Neural progenitor cell (in vitro differentiated cells): ENCODE data around the gene KLHL29. TPM values are rescaled to one million over a fixed set of nuclear protein-coding genes. Genes with fewer than 3 reads are reported as not detected.

Source experiments
- DNase-seq: peaks from one replicate; pipeline ENCODE4 v3.0.0-alpha.2; 2016; ENCODE audit warnings: low spot score
- H2AFZ ChIP-seq: fragments of 200-600 bp; sonication (generic); replicated peaks from 2 replicates; pipeline ENCODE4 v1.6.1; 2016; ENCODE audit warnings: antibody characterized with exemption
- H3F3A ChIP-seq: fragments of 200-600 bp; sonication (generic); 2 replicates; pipeline ENCODE4 v1.6.1; 2016; ENCODE audit warnings: antibody characterized with exemption, low read depth
- H3K27ac ChIP-seq: fragments of 200-600 bp; sonication (generic); 2 replicates; pipeline ENCODE4 v1.5.1; 2016; ENCODE audit warnings: mild to moderate bottlenecking
- H3K27me3 ChIP-seq: fragments of 200-600 bp; sonication (generic); 2 replicates; pipeline ENCODE4 v1.6.1; 2016; ENCODE audit warnings: mild to moderate bottlenecking, moderate library complexity
- H3K36me3 ChIP-seq: fragments of 200-600 bp; sonication (generic); 2 replicates; pipeline ENCODE4 v1.5.1; 2016
- H3K4me1 ChIP-seq: fragments of 200-600 bp; sonication (generic); 2 replicates; pipeline ENCODE4 v1.6.1; 2016; ENCODE audit warnings: mixed run types
- H3K4me2 ChIP-seq: fragments of 200-600 bp; sonication (generic); 2 replicates; pipeline ENCODE4 v1.6.1; 2016
- H3K4me3 ChIP-seq: fragments of 200-600 bp; sonication (generic); 2 replicates; pipeline ENCODE4 v1.5.1; 2016
- H3K79me2 ChIP-seq: fragments of 200-600 bp; sonication (generic); 2 replicates; pipeline ENCODE4 v1.6.1; 2016; ENCODE audit warnings: low read depth
- H3K9ac ChIP-seq: fragments of 200-600 bp; sonication (generic); 2 replicates; pipeline ENCODE4 v1.6.1; 2016
- H3K9me3 ChIP-seq: fragments of 200-600 bp; sonication (generic); 2 replicates; pipeline ENCODE4 v1.5.1; 2016; ENCODE audit warnings: low read depth
- H4K20me1 ChIP-seq: fragments of 200-600 bp; sonication (generic); 2 replicates; pipeline ENCODE4 v1.6.1; 2016; ENCODE audit warnings: low read depth
- H3K27ac Mint-ChIP-seq: 3 replicates; pipeline ENCODE4 v1.8.0; 2021; ENCODE audit warnings: mixed read lengths
- H3K27me3 Mint-ChIP-seq: 2 replicates; pipeline ENCODE4 v1.8.0; 2022; ENCODE audit warnings: low read depth, mild to moderate bottlenecking, inconsistent platforms, moderate library complexity, mixed read lengths; ENCODE audit not compliant: insufficient read depth
- H3K36me3 Mint-ChIP-seq: 3 replicates; pipeline ENCODE4 v1.8.0; 2021; ENCODE audit warnings: mixed read lengths
- H3K4me1 Mint-ChIP-seq: 3 replicates; pipeline ENCODE4 v1.8.0; 2021; ENCODE audit warnings: mixed read lengths
- H3K4me3 Mint-ChIP-seq: 3 replicates; pipeline ENCODE4 v1.8.0; 2021; ENCODE audit warnings: mild to moderate bottlenecking, moderate library complexity, mixed read lengths
- H3K9me3 Mint-ChIP-seq: 3 replicates; pipeline ENCODE4 v1.8.0; 2020; ENCODE audit warnings: mixed read lengths
- CTCF ChIP-seq: fragments of 200-600 bp; sonication (generic); IDR thresholded peaks from 2 replicates; pipeline ENCODE4 v1.5.1; 2017; ENCODE audit warnings: antibody characterized with exemption, mild to moderate bottlenecking
- EZH2 ChIP-seq: fragments of 200-600 bp; sonication (generic); IDR thresholded peaks from 2 replicates; pipeline ENCODE4 v1.6.1; 2017; ENCODE audit warnings: antibody characterized with exemption, mild to moderate bottlenecking, moderate library complexity
- EZH2phosphoT487 ChIP-seq: fragments of 200-600 bp; sonication (generic); IDR thresholded peaks from 2 replicates; pipeline ENCODE4 v1.6.1; 2017; ENCODE audit warnings: antibody characterized with exemption
- total RNA-seq: library from RNA; depleted of rRNA; stranded (reverse); fragments of >200 nt; gene quantifications from 2 replicates; pipeline ENCODE4 v1.2.3, GENCODE V29; 2015; ENCODE audit warnings: low replicate concordance

Gene KLHL29
- total RNA-seq, 1 donor from 2014 or later: 1.6 TPM

- Histone ChIP-seq H4K20me1 (no peaks in the 10 kb centered on the region), H3K79me2 (no peaks in the 10 kb centered on the region), H3K9me3 (no peaks in the 10 kb centered on the region), H3K4me2 (no peak overlapping the region), H3K4me1 (peaks cover 6% of the 10 kb centered on the region), H2AFZ (no peak overlapping the region), H3K4me3 (no peak overlapping the region), H3K9ac (no peak overlapping the region), H3F3A (no peaks in the 10 kb centered on the region), H3K27ac (no peak overlapping the region), H3K27me3 (no peaks in the 10 kb centered on the region), H3K36me3 (no peaks in the 10 kb centered on the region)
- peaks cover 24% of the 10 kb centered on the region for H3K4me1 Mint-ChIP-seq
- H3K4me3 Mint-ChIP-seq: no peak overlapping the region
- H3K36me3 Mint-ChIP-seq: no peaks in the 10 kb centered on the region
- peaks cover 5% of the 10 kb centered on the region for H3K27me3 Mint-ChIP-seq
- H3K9me3 Mint-ChIP-seq: no peaks in the 10 kb centered on the region
- no peak overlapping the region for H3K27ac Mint-ChIP-seq
- no peak for TF ChIP-seq EZH2phosphoT487
- TF ChIP-seq CTCF: no peak
- TF ChIP-seq EZH2: no peak
- no peak for DNase-seq
Measured at GRCh38 chr2:23430263-23430662, 45.3 kb downstream of the KLHL29 start.

- no peak overlapping the region for H3K27ac ChIP-seq
- H3K4me2 ChIP-seq: no peak overlapping the region
- H2AFZ ChIP-seq: no peak overlapping the region
- peaks cover 31% of the 10 kb centered on the region for H3K4me1 Mint-ChIP-seq
- H3K79me2 ChIP-seq: no peaks in the 10 kb centered on the region
- H3K4me1 ChIP-seq: peaks cover 3% of the 10 kb centered on the region
- H3K4me3 ChIP-seq: no peak overlapping the region
- no peak for DNase-seq
- no peaks in the 10 kb centered on the region for H4K20me1 ChIP-seq
- no peak overlapping the region for H3K27ac Mint-ChIP-seq
- H3K9me3 ChIP-seq: no peaks in the 10 kb centered on the region
- no peak overlapping the region for H3K4me3 Mint-ChIP-seq
- TF ChIP-seq CTCF (no peak), EZH2 (no peak), EZH2phosphoT487 (no peak)
- no peaks in the 10 kb centered on the region for H3K36me3 ChIP-seq
- H3K27me3 Mint-ChIP-seq: peaks cover 5% of the 10 kb centered on the region
- no peaks in the 10 kb centered on the region for H3F3A ChIP-seq
- H3K27me3 ChIP-seq: no peaks in the 10 kb centered on the region
- H3K36me3 Mint-ChIP-seq: no peaks in the 10 kb centered on the region
- H3K9me3 Mint-ChIP-seq: peaks cover 3% of the 10 kb centered on the region
- H3K9ac ChIP-seq: no peak overlapping the region
Measured at GRCh38 chr2:23432531-23432930, 47.6 kb downstream of the KLHL29 start.

GRCh38 chr2:23433282-23433681 is 48.3 kb downstream of the KLHL29 start:
- no peak overlapping the region for H3K4me2 ChIP-seq
- no peaks in the 10 kb centered on the region for H3F3A ChIP-seq
- no peaks in the 10 kb centered on the region for H3K79me2 ChIP-seq
- Mint-ChIP-seq H3K27me3 (peaks cover 5% of the 10 kb centered on the region), H3K4me1 (peaks cover 31% of the 10 kb centered on the region), H3K9me3 (peaks cover 3% of the 10 kb centered on the region), H3K27ac (no peak overlapping the region), H3K36me3 (no peaks in the 10 kb centered on the region), H3K4me3 (no peak overlapping the region)
- H4K20me1 ChIP-seq: no peaks in the 10 kb centered on the region
- no peaks in the 10 kb centered on the region for H3K36me3 ChIP-seq
- H3K9me3 ChIP-seq: no peaks in the 10 kb centered on the region
- no peak overlapping the region for H2AFZ ChIP-seq
- H3K4me3 ChIP-seq: no peak overlapping the region
- TF ChIP-seq EZH2 (no peak), EZH2phosphoT487 (no peak), CTCF (no peak)
- DNase-seq: no peak
- no peaks in the 10 kb centered on the region for H3K27me3 ChIP-seq
- H3K9ac ChIP-seq: no peak overlapping the region
- H3K4me1 ChIP-seq: peaks cover 3% of the 10 kb centered on the region
- no peak overlapping the region for H3K27ac ChIP-seq
